ENCODE measurements around the gene MAML2.

Gene MAML2

GRCh38 chr11:95984072-95984471 is 358.9 kb downstream of the MAML2 start:
- Histone ChIP-seq H3K4me3 (ENCODE audit: low read depth, low read length) (no peak overlapping the region), H3K4me1 (ENCODE audit: control insufficient read depth, insufficient read depth, low read length) (peaks cover 7% of the 10 kb centered on the region), H3K9ac (ENCODE audit: low read depth, low read length) (no peak overlapping the region), H3K27ac (ENCODE audit: low read depth, low read length) (no peak overlapping the region), H3K27me3 (ENCODE audit: control insufficient read depth, insufficient read depth, low read length) (no peaks in the 10 kb centered on the region), H3K9me3 (ENCODE audit: control insufficient read depth, insufficient read depth, low read length) (no peaks in the 10 kb centered on the region), H3K36me3 (ENCODE audit: control insufficient read depth, insufficient read depth, low read length) (no peaks in the 10 kb centered on the region)

GRCh38 chr11:95977534-95978174 is 365.3 kb downstream of the MAML2 start:
- Histone ChIP-seq H3K4me3 (ENCODE audit: low read depth, low read length) (no peak overlapping the region), H3K9me3 (ENCODE audit: control insufficient read depth, insufficient read depth, low read length) (no peaks in the 10 kb centered on the region), H3K4me1 (ENCODE audit: control insufficient read depth, insufficient read depth, low read length) (no peaks in the 10 kb centered on the region), H3K36me3 (ENCODE audit: control insufficient read depth, insufficient read depth, low read length) (no peaks in the 10 kb centered on the region), H3K27ac (ENCODE audit: low read depth, low read length) (no peak overlapping the region), H3K9ac (ENCODE audit: low read depth, low read length) (no peak overlapping the region), H3K27me3 (ENCODE audit: control insufficient read depth, insufficient read depth, low read length) (no peaks in the 10 kb centered on the region)

- H3K36me3 ChIP-seq (ENCODE audit: control insufficient read depth, insufficient read depth, low read length): no peaks in the 10 kb centered on the region
- no peaks in the 10 kb centered on the region for H3K9me3 ChIP-seq (ENCODE audit: control insufficient read depth, insufficient read depth, low read length)
- H3K9ac ChIP-seq (ENCODE audit: low read depth, low read length): no peak overlapping the region
- H3K27me3 ChIP-seq (ENCODE audit: control insufficient read depth, insufficient read depth, low read length): no peaks in the 10 kb centered on the region
- no peaks in the 10 kb centered on the region for H3K4me1 ChIP-seq (ENCODE audit: control insufficient read depth, insufficient read depth, low read length)
- no peak overlapping the region for H3K27ac ChIP-seq (ENCODE audit: low read depth, low read length)
- no peak overlapping the region for H3K4me3 ChIP-seq (ENCODE audit: low read depth, low read length)
Observed at GRCh38 chr11:95976550-95976949, 366.4 kb downstream of the MAML2 start.

GRCh38 chr11:95975343-95975742 is 367.7 kb downstream of the MAML2 start:
- no peak overlapping the region for H3K9ac ChIP-seq (ENCODE audit: low read depth, low read length)
- H3K4me3 ChIP-seq (ENCODE audit: low read depth, low read length): no peak overlapping the region
- no peak overlapping the region for H3K27ac ChIP-seq (ENCODE audit: low read depth, low read length)
- no peaks in the 10 kb centered on the region for H3K4me1 ChIP-seq (ENCODE audit: control insufficient read depth, insufficient read depth, low read length)
- H3K9me3 ChIP-seq (ENCODE audit: control insufficient read depth, insufficient read depth, low read length): no peaks in the 10 kb centered on the region
- H3K36me3 ChIP-seq (ENCODE audit: control insufficient read depth, insufficient read depth, low read length): no peaks in the 10 kb centered on the region
- no peaks in the 10 kb centered on the region for H3K27me3 ChIP-seq (ENCODE audit: control insufficient read depth, insufficient read depth, low read length)

- no peaks in the 10 kb centered on the region for H3K27me3 ChIP-seq (ENCODE audit: control insufficient read depth, insufficient read depth, low read length)
Observed at GRCh38 chr11:95972060-95972459, 370.9 kb downstream of the MAML2 start.

GRCh38 chr11:95968585-95968984 is 374.4 kb downstream of the MAML2 start:
- H3K36me3 ChIP-seq (ENCODE audit: control insufficient read depth, insufficient read depth, low read length): no peaks in the 10 kb centered on the region
- no peak overlapping the region for H3K9ac ChIP-seq (ENCODE audit: low read depth, low read length)
- H3K27me3 ChIP-seq (ENCODE audit: control insufficient read depth, insufficient read depth, low read length): no peaks in the 10 kb centered on the region
- H3K4me3 ChIP-seq (ENCODE audit: low read depth, low read length): no peak overlapping the region
- no peak overlapping the region for H3K27ac ChIP-seq (ENCODE audit: low read depth, low read length)
- H3K9me3 ChIP-seq (ENCODE audit: control insufficient read depth, insufficient read depth, low read length): no peaks in the 10 kb centered on the region
- H3K4me1 ChIP-seq (ENCODE audit: control insufficient read depth, insufficient read depth, low read length): peaks cover 7% of the 10 kb centered on the region; the same call in 1 of the 2 replicates

More at GRCh38 chr11:95972060-95972459, 370.9 kb downstream of the MAML2 start:
- Histone ChIP-seq H3K4me3 (ENCODE audit: low read depth, low read length) (no peak overlapping the region), H3K9me3 (ENCODE audit: control insufficient read depth, insufficient read depth, low read length) (no peaks in the 10 kb centered on the region), H3K36me3 (ENCODE audit: control insufficient read depth, insufficient read depth, low read length) (no peaks in the 10 kb centered on the region), H3K9ac (ENCODE audit: low read depth, low read length) (no peak overlapping the region), H3K27ac (ENCODE audit: low read depth, low read length) (no peak overlapping the region), H3K4me1 (ENCODE audit: control insufficient read depth, insufficient read depth, low read length) (no peaks in the 10 kb centered on the region)

GRCh38 chr11:95964281-95964680 is 378.7 kb downstream of the MAML2 start:
- Histone ChIP-seq H3K4me1 (ENCODE audit: control insufficient read depth, insufficient read depth, low read length) (peaks cover 7% of the 10 kb centered on the region; the same call in 1 of the 2 replicates), H3K36me3 (ENCODE audit: control insufficient read depth, insufficient read depth, low read length) (no peaks in the 10 kb centered on the region), H3K27me3 (ENCODE audit: control insufficient read depth, insufficient read depth, low read length) (no peaks in the 10 kb centered on the region), H3K9me3 (ENCODE audit: control insufficient read depth, insufficient read depth, low read length) (no peaks in the 10 kb centered on the region), H3K9ac (ENCODE audit: low read depth, low read length) (no peak overlapping the region), H3K27ac (ENCODE audit: low read depth, low read length) (no peak overlapping the region), H3K4me3 (ENCODE audit: low read depth, low read length) (no peak overlapping the region)

GRCh38 chr11:95961758-95962157 is 381.2 kb downstream of the MAML2 start:
- Histone ChIP-seq H3K4me3 (ENCODE audit: low read depth, low read length) (no peak overlapping the region), H3K4me1 (ENCODE audit: control insufficient read depth, insufficient read depth, low read length) (peaks cover 7% of the 10 kb centered on the region; the same call in 1 of the 2 replicates), H3K36me3 (ENCODE audit: control insufficient read depth, insufficient read depth, low read length) (no peaks in the 10 kb centered on the region), H3K9me3 (ENCODE audit: control insufficient read depth, insufficient read depth, low read length) (no peaks in the 10 kb centered on the region), H3K27ac (ENCODE audit: low read depth, low read length) (no peak overlapping the region), H3K9ac (ENCODE audit: low read depth, low read length) (no peak overlapping the region), H3K27me3 (ENCODE audit: control insufficient read depth, insufficient read depth, low read length) (no peaks in the 10 kb centered on the region)

- no peaks in the 10 kb centered on the region for H3K4me1 ChIP-seq (ENCODE audit: control insufficient read depth, insufficient read depth, low read length)
- peaks cover 16% of the 10 kb centered on the region for H3K9me3 ChIP-seq (ENCODE audit: control insufficient read depth, insufficient read depth, low read length)
- H3K27me3 ChIP-seq (ENCODE audit: control insufficient read depth, insufficient read depth, low read length): no peaks in the 10 kb centered on the region
- H3K9ac ChIP-seq (ENCODE audit: low read depth, low read length): no peak overlapping the region
- no peaks in the 10 kb centered on the region for H3K36me3 ChIP-seq (ENCODE audit: control insufficient read depth, insufficient read depth, low read length)
- no peak overlapping the region for H3K4me3 ChIP-seq (ENCODE audit: low read depth, low read length)
- no peak overlapping the region for H3K27ac ChIP-seq (ENCODE audit: low read depth, low read length)
Observed at GRCh38 chr11:95950905-95951304, 392.1 kb downstream of the MAML2 start.

GRCh38 chr11:95948637-95949036 is 394.4 kb downstream of the MAML2 start:
- Histone ChIP-seq H3K27me3 (ENCODE audit: control insufficient read depth, insufficient read depth, low read length) (no peaks in the 10 kb centered on the region), H3K9me3 (ENCODE audit: control insufficient read depth, insufficient read depth, low read length) (peaks cover 38% of the 10 kb centered on the region), H3K36me3 (ENCODE audit: control insufficient read depth, insufficient read depth, low read length) (no peaks in the 10 kb centered on the region), H3K4me3 (ENCODE audit: low read depth, low read length) (no peak overlapping the region), H3K27ac (ENCODE audit: low read depth, low read length) (no peak overlapping the region), H3K4me1 (ENCODE audit: control insufficient read depth, insufficient read depth, low read length) (no peaks in the 10 kb centered on the region), H3K9ac (ENCODE audit: low read depth, low read length) (no peak overlapping the region)

GRCh38 chr11:95944623-95945022 is 398.4 kb downstream of the MAML2 start:
- Histone ChIP-seq H3K9ac (ENCODE audit: low read depth, low read length) (no peak overlapping the region), H3K27me3 (ENCODE audit: control insufficient read depth, insufficient read depth, low read length) (no peaks in the 10 kb centered on the region), H3K27ac (ENCODE audit: low read depth, low read length) (no peak overlapping the region), H3K36me3 (ENCODE audit: control insufficient read depth, insufficient read depth, low read length) (no peaks in the 10 kb centered on the region), H3K9me3 (ENCODE audit: control insufficient read depth, insufficient read depth, low read length) (peaks cover 41% of the 10 kb centered on the region), H3K4me1 (ENCODE audit: control insufficient read depth, insufficient read depth, low read length) (no peaks in the 10 kb centered on the region), H3K4me3 (ENCODE audit: low read depth, low read length) (no peak overlapping the region)

Measured in HUES48 (cell line).